Embryonic facial prominence (tissue), 1 donor: ENCODE measurements around the gene ADAMTS17.

Experiments used
- DNase-seq: peaks from one replicate; pipeline ENCODE4 v3.0.0-alpha.2; 2016; ENCODE audit errors: extremely low spot score

Gene ADAMTS17

GRCh38 chr15:100112061-100112420, 229.7 kb downstream of the ADAMTS17 start:
- DNase-seq: no peak

GRCh38 chr15:100111125-100112060, 230.4 kb downstream of the ADAMTS17 start:
- DNase-seq: no peak

GRCh38 chr15:100109486-100110035, 232.2 kb downstream of the ADAMTS17 start:
- DNase-seq: no peak

- DNase-seq: no peak
These were observed 232.9 kb downstream of the ADAMTS17 start for GRCh38 chr15:100108846-100109245.

- no peak for DNase-seq
These were observed 233.4 kb downstream of the ADAMTS17 start for GRCh38 chr15:100108346-100108745.

GRCh38 chr15:100107606-100108225, 234.1 kb downstream of the ADAMTS17 start:
- DNase-seq: no peak

- no peak for DNase-seq
These were observed 234.6 kb downstream of the ADAMTS17 start for GRCh38 chr15:100107151-100107550.

- DNase-seq: no peak
These were observed 235.0 kb downstream of the ADAMTS17 start for GRCh38 chr15:100106732-100107131.

GRCh38 chr15:100105101-100105500, 236.7 kb downstream of the ADAMTS17 start:
- DNase-seq: no peak

- DNase-seq: no peak
These were observed 237.5 kb downstream of the ADAMTS17 start for GRCh38 chr15:100104245-100104644.

- no peak for DNase-seq
These were observed 237.9 kb downstream of the ADAMTS17 start for GRCh38 chr15:100103828-100104227.

GRCh38 chr15:100101426-100102089, 240.2 kb downstream of the ADAMTS17 start:
- no peak for DNase-seq

GRCh38 chr15:100100926-100101325, 240.8 kb downstream of the ADAMTS17 start:
- DNase-seq: no peak

GRCh38 chr15:100099976-100100375, 241.8 kb downstream of the ADAMTS17 start:
- no peak for DNase-seq

- no peak for DNase-seq
These were observed 243.1 kb downstream of the ADAMTS17 start for GRCh38 chr15:100098705-100099104.

- DNase-seq: no peak
These were observed 244.2 kb downstream of the ADAMTS17 start for GRCh38 chr15:100097342-100098127.

- DNase-seq: no peak
These were observed 245.1 kb downstream of the ADAMTS17 start for GRCh38 chr15:100096700-100097099.

- DNase-seq: no peak
These were observed 245.6 kb downstream of the ADAMTS17 start for GRCh38 chr15:100096248-100096600.

GRCh38 chr15:100095541-100096247, 246.1 kb downstream of the ADAMTS17 start:
- no peak for DNase-seq

GRCh38 chr15:100094127-100094510, 247.7 kb downstream of the ADAMTS17 start:
- DNase-seq: no peak
